Progenitor cell of endocrine pancreas (in vitro differentiated cells): ENCODE data around the gene TCAIM. TPM values are rescaled to one million over a fixed set of nuclear protein-coding genes. Genes with fewer than 3 reads are reported as not detected.

Experiments used
- DNase-seq: peaks from one replicate; pipeline ENCODE4 v3.0.0; 2021; ENCODE audit warnings: low spot score; ENCODE audit not compliant: unreplicated experiment
- H3K27ac Mint-ChIP-seq: 2 replicates; pipeline ENCODE4 v1.8.0; 2021; ENCODE audit warnings: mild to moderate bottlenecking, moderate library complexity, mixed read lengths
- H3K27me3 Mint-ChIP-seq: 2 replicates; pipeline ENCODE4 v1.8.0; 2021; ENCODE audit warnings: mixed read lengths
- H3K36me3 Mint-ChIP-seq: 2 replicates; pipeline ENCODE4 v1.8.0; 2022; ENCODE audit warnings: mixed read lengths; ENCODE audit not compliant: insufficient read depth
- H3K4me1 Mint-ChIP-seq: 2 replicates; pipeline ENCODE4 v1.8.0; 2021; ENCODE audit warnings: low read depth, mixed read lengths
- H3K4me3 Mint-ChIP-seq: 2 replicates; pipeline ENCODE4 v1.8.0; 2021; ENCODE audit warnings: low read depth, mild to moderate bottlenecking, moderate library complexity, mixed read lengths
- H3K9me3 Mint-ChIP-seq: 2 replicates; pipeline ENCODE4 v1.8.0; 2021; ENCODE audit warnings: low read depth, mixed read lengths
- total RNA-seq: library from RNA; stranded (reverse); gene quantifications from 2 replicates; pipeline ENCODE4 v1.2.1, GENCODE V29; 2021
- TF ChIP-seq, protein P1 (sequence below): fragments of 200-600 bp; sonication (generic); IDR thresholded peaks from one replicate; pipeline ENCODE4 v1.5.0; 2021; ENCODE audit warnings: antibody characterized with exemption, mild to moderate bottlenecking; ENCODE audit not compliant: unreplicated experiment

Gene TCAIM
- total RNA-seq, 1 donor from 2014 or later = 34.1 TPM

- TF ChIP-seq, protein P1, sequence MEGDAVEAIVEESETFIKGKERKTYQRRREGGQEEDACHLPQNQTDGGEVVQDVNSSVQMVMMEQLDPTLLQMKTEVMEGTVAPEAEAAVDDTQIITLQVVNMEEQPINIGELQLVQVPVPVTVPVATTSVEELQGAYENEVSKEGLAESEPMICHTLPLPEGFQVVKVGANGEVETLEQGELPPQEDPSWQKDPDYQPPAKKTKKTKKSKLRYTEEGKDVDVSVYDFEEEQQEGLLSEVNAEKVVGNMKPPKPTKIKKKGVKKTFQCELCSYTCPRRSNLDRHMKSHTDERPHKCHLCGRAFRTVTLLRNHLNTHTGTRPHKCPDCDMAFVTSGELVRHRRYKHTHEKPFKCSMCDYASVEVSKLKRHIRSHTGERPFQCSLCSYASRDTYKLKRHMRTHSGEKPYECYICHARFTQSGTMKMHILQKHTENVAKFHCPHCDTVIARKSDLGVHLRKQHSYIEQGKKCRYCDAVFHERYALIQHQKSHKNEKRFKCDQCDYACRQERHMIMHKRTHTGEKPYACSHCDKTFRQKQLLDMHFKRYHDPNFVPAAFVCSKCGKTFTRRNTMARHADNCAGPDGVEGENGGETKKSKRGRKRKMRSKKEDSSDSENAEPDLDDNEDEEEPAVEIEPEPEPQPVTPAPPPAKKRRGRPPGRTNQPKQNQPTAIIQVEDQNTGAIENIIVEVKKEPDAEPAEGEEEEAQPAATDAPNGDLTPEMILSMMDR = no peak
- no peak for DNase-seq
- Mint-ChIP-seq H3K4me1 (no peaks in the 10 kb centered on the region), H3K27me3 (no peaks in the 10 kb centered on the region), H3K9me3 (no peaks in the 10 kb centered on the region), H3K27ac (no peak overlapping the region), H3K36me3 (no peaks in the 10 kb centered on the region), H3K4me3 (no peak overlapping the region)
These were observed 90.3 kb downstream of the TCAIM start for GRCh38 chr3:44428910-44429309.

DNA sequence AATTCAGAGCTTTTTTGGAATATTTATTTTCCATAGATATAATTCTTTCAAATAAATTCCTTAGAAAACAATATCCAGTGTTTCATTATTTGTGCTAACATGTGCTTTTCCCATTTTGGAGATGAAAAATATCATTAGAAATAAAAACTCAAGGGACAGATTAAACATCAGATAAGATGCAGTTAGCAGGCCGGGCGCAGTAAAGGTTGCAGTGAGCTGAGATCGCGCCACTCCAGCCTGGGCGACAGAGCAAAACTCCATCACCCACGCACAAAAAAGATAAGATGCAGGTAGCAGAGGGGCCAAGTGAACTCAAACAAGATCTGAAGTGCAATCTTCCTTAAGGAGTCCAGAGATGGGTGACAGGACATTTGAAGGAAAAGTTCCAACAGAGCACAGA is 90.9 kb downstream of the TCAIM start:
- TF ChIP-seq, protein P1 = no peak
- no peak for DNase-seq
- Mint-ChIP-seq H3K27ac (no peak overlapping the region), H3K36me3 (no peaks in the 10 kb centered on the region), H3K4me1 (no peaks in the 10 kb centered on the region), H3K4me3 (no peak overlapping the region), H3K9me3 (no peaks in the 10 kb centered on the region), H3K27me3 (no peaks in the 10 kb centered on the region)

GRCh38 chr3:44430466-44430865 is 91.9 kb downstream of the TCAIM start:
- no peaks in the 10 kb centered on the region for H3K9me3 Mint-ChIP-seq
- H3K27ac Mint-ChIP-seq = no peak overlapping the region
- no peaks in the 10 kb centered on the region for H3K27me3 Mint-ChIP-seq
- DNase-seq = no peak
- H3K4me1 Mint-ChIP-seq = peaks cover 6% of the 10 kb centered on the region
- TF ChIP-seq, protein P1 = no peak
- H3K36me3 Mint-ChIP-seq = peaks cover under 1% of the 10 kb centered on the region
- H3K4me3 Mint-ChIP-seq = no peak overlapping the region

GRCh38 chr3:44434834-44435510 is 96.4 kb downstream of the TCAIM start:
- no peak for DNase-seq
- Mint-ChIP-seq H3K4me1 (peaks cover 19% of the 10 kb centered on the region), H3K27ac (no peak overlapping the region), H3K4me3 (no peak overlapping the region), H3K9me3 (no peaks in the 10 kb centered on the region), H3K27me3 (no peaks in the 10 kb centered on the region), H3K36me3 (peaks cover 4% of the 10 kb centered on the region)
- TF ChIP-seq, protein P1 = no peak

- no peaks in the 10 kb centered on the region for H3K9me3 Mint-ChIP-seq
- TF ChIP-seq, protein P1 = no peak
- H3K27ac Mint-ChIP-seq = no peak overlapping the region
- no peaks in the 10 kb centered on the region for H3K27me3 Mint-ChIP-seq
- no peak overlapping the region for H3K4me3 Mint-ChIP-seq
- H3K36me3 Mint-ChIP-seq = peaks cover 6% of the 10 kb centered on the region
- H3K4me1 Mint-ChIP-seq = peaks cover 27% of the 10 kb centered on the region
- DNase-seq = no peak
These were observed 97.6 kb downstream of the TCAIM start for GRCh38 chr3:44436181-44436580.
